Inflammatory macrophage (primary cell): ENCODE measurements around the gene EMP1.
A peak's percentile ranks its signal among the peaks of the same experiment; 100 is the strongest.

Source experiments
- DNase-seq, 2 donors: peaks; one replicate each; pipeline ENCODE4 v3.0.0-alpha.2; 2020 to 2022
- total RNA-seq, 18 experiments: gene quantifications; one replicate each; lab custom pipeline; 2026; ENCODE audit warnings: mixed read lengths in 6 of 18, inconsistent platforms in 2 of 18; lab: John Stamatoyannopoulos, UW

Gene EMP1
- 252 to 968 (median 481) reads per million in 18 experiments for total RNA-seq

- peak; percentile 86 to 93 for DNase-seq
These were observed at the start of gene EMP1 for GRCh38 chr12:13196130-13196921. TSS of gene EMP1 (plus strand) at chr12:13196726. CDS start at chr12:13211511, 14,785 bp downstream.

GRCh38 chr12:13147688-13148484, 48.6 kb upstream of the EMP1 start:
- no peak for DNase-seq

- no peak for DNase-seq
These were observed 48.1 kb upstream of the EMP1 start for GRCh38 chr12:13148485-13148847.

- no peak for DNase-seq
These were observed 47.1 kb upstream of the EMP1 start for GRCh38 chr12:13149411-13149810.

GRCh38 chr12:13152281-13152680, 44.2 kb upstream of the EMP1 start:
- no peak for DNase-seq

GRCh38 chr12:13152756-13153155, 43.8 kb upstream of the EMP1 start:
- peak; percentile 26 to 41 for DNase-seq

- no peak for DNase-seq
These were observed 43.3 kb upstream of the EMP1 start for GRCh38 chr12:13153180-13153579.

GRCh38 chr12:13154027-13154538, 42.4 kb upstream of the EMP1 start:
- DNase-seq: peak; percentile 86

- DNase-seq: no peak
These were observed 41.7 kb upstream of the EMP1 start for GRCh38 chr12:13154831-13155230.

- DNase-seq: peak in 1 of 2 donors; percentile 23
These were observed 40.2 kb upstream of the EMP1 start for GRCh38 chr12:13156277-13156676.

GRCh38 chr12:13161172-13161571, 35.4 kb upstream of the EMP1 start:
- no peak for DNase-seq

GRCh38 chr12:13162904-13163303, 33.6 kb upstream of the EMP1 start:
- DNase-seq: no peak

GRCh38 chr12:13163868-13164635, 32.5 kb upstream of the EMP1 start:
- DNase-seq: no peak

GRCh38 chr12:13164921-13165616, 31.5 kb upstream of the EMP1 start:
- no peak for DNase-seq

GRCh38 chr12:13165617-13166041, 30.9 kb upstream of the EMP1 start:
- peak; percentile 41 to 61 for DNase-seq

GRCh38 chr12:13167226-13167625, 29.3 kb upstream of the EMP1 start:
- DNase-seq: no peak

GRCh38 chr12:13167906-13168305, 28.6 kb upstream of the EMP1 start:
- no peak for DNase-seq

GRCh38 chr12:13169272-13169671, 27.3 kb upstream of the EMP1 start:
- peak in 1 of 2 donors; percentile 48 for DNase-seq

GRCh38 chr12:13170892-13171490, 25.5 kb upstream of the EMP1 start:
- DNase-seq: no peak

GRCh38 chr12:13171921-13172859, 24.3 kb upstream of the EMP1 start:
- no peak for DNase-seq
